ENCODE measurements around the gene PRKAA1. TPM values are rescaled to one million over a fixed set of nuclear protein-coding genes. Genes with fewer than 3 reads are reported as not detected.

The PRKAA1 gene
- polyA plus RNA-seq, 2 of the 4 experiments (the other 2 are of a cell fraction) = 51.5 to 107 TPM

- no peak for TF ChIP-seq ELK1 (IDR thresholded peaks at IDR 0.05; ENCODE audit: low read depth, low read length)
- TF ChIP-seq GATA3 (IDR thresholded peaks at IDR 0.05; ENCODE audit: borderline replicate concordance) = no peak
- no peak for TF ChIP-seq RFX5 (IDR thresholded peaks at IDR 0.05)
- no peak for TF ChIP-seq CHD2 (IDR thresholded peaks at IDR 0.05; ENCODE audit: low read length, partially characterized antibody)
Observed at GRCh38 chr5:40775085-40775845, 22.9 kb downstream of the PRKAA1 start (continued).

- CTCF ChIA-PET = interaction anchor here (1.3 to 2.3 kb wide), 3 partner anchors 10 to 68 kb away, joined by 3 to 7 read pairs (median 4); no protein-coding TSS in a partner anchor
- ATAC-seq = peak in 1 of 2 experiments; percentile 83; a peak in 3 of 6 replicates
- Histone ChIP-seq H3K4me3 (no peak overlapping the region), H3K4me1 (peaks cover 22% of the 10 kb centered on the region), H3K4me2 (no peak overlapping the region), H3K9me3 (no peaks in the 10 kb centered on the region), H3K27ac (no peak overlapping the region)
- no peak for DNase-seq (ENCODE audit: low read depth in 1 of 2, low spot score in 1 of 2)
- FAIRE-seq = no peak
- WGBS (ENCODE audit: missing lambda C conversion rate) = 56% methylated on average over 1 of the region's 1 CpG
- TF ChIP-seq RAD21 (conservative IDR thresholded peaks at IDR 0.05 in 1 of 2, IDR thresholded peaks at IDR 0.05 in 1 of 2) = peak; percentile 26 to 32; a peak in 2 of 5 replicates
- TF ChIP-seq HDAC2 (IDR thresholded peaks at IDR 0.05) = no peak
- TF ChIP-seq CTCF (IDR thresholded peaks at IDR 0.05) = peak; percentile 34; the same call in 2 of the 3 replicates
- TF ChIP-seq EP300 (IDR thresholded peaks at IDR 0.05) = no peak
- peak; percentile 17; the same call in 1 of the 3 replicates for TF ChIP-seq SMC3 (IDR thresholded peaks at IDR 0.05)
- no peak for TF ChIP-seq ATOH8 (CRISPR knock-in tag; IDR thresholded peaks at IDR 0.05; ENCODE audit: low read depth)
- POLR2A ChIA-PET = no interaction called here
Observed at GRCh38 chr5:40774623-40775022, 23.6 kb downstream of the PRKAA1 start.

GRCh38 chr5:40770764-40771163, 27.4 kb downstream of the PRKAA1 start:
- ATAC-seq = no peak
- CTCF ChIA-PET = interaction anchor here (0.8 to 1.4 kb wide), 6 partner anchors 10 to 45 kb away, joined by 3 to 4 read pairs (median 3); partner anchors contain the start of genes PRKAA1 and TTC33
- Histone ChIP-seq H3K9me3 (no peaks in the 10 kb centered on the region), H3K4me2 (no peak overlapping the region), H3K4me1 (peaks cover 11% of the 10 kb centered on the region), H3K27ac (no peak overlapping the region), H3K4me3 (no peak overlapping the region)
- no peak for DNase-seq (ENCODE audit: low read depth in 1 of 2, low spot score in 1 of 2)
- no peak for FAIRE-seq
- 95% methylated on average over 5 of the region's 5 CpGs for WGBS (ENCODE audit: missing lambda C conversion rate)
- POLR2A ChIA-PET = no interaction called here
- TF ChIP-seq NPAS2 (CRISPR knock-in tag; IDR thresholded peaks at IDR 0.05; ENCODE audit: borderline replicate concordance) = no peak
- no peak for TF ChIP-seq RAD21 (conservative IDR thresholded peaks at IDR 0.05 in 1 of 2, IDR thresholded peaks at IDR 0.05 in 1 of 2)
- no peak for TF ChIP-seq MAZ (IDR thresholded peaks at IDR 0.05; ENCODE audit: borderline replicate concordance, low read depth, low read length)
- no peak for TF ChIP-seq RCOR1 (IDR thresholded peaks at IDR 0.05; ENCODE audit: low read depth, low read length)
- no peak for TF ChIP-seq HDAC2 (IDR thresholded peaks at IDR 0.05)
- no peak for TF ChIP-seq MAFK (IDR thresholded peaks at IDR 0.05; ENCODE audit: partially characterized antibody)
- TF ChIP-seq HOXB13 (CRISPR knock-in tag; IDR thresholded peaks at IDR 0.05; ENCODE audit: low read depth) = no peak
- TF ChIP-seq CBX2 (IDR thresholded peaks at IDR 0.05; ENCODE audit: borderline replicate concordance, low read depth) = no peak
- TF ChIP-seq POLR2A (IDR thresholded peaks at IDR 0.05; ENCODE audit: low read length) = no peak
- no peak for TF ChIP-seq KDM1A (IDR thresholded peaks at IDR 0.05; ENCODE audit: low read depth)
- TF ChIP-seq FOXS1 (CRISPR knock-in tag; IDR thresholded peaks at IDR 0.05) = no peak
- TF ChIP-seq CTCF (IDR thresholded peaks at IDR 0.05) = no peak
- TF ChIP-seq E2F6 (IDR thresholded peaks at IDR 0.05; ENCODE audit: borderline replicate concordance, low read depth) = no peak
- TF ChIP-seq ZSCAN20 (CRISPR knock-in tag; IDR thresholded peaks at IDR 0.05) = no peak
- TF ChIP-seq ZNF302 (CRISPR knock-in tag; IDR thresholded peaks at IDR 0.05) = no peak
- TF ChIP-seq REST (IDR thresholded peaks at IDR 0.05) = no peak

All from A549 (cell line).